Activated T-helper 9 cell treated with anti-CD3 and anti-CD28 coated beads, Interleukin-2, amount 50 U/mL, for 16 hours (primary cell): ENCODE results near the gene TMEM26.

ENCODE experiments used
- DNase-seq: peaks from one replicate; pipeline ENCODE4 v3.0.0-alpha.2; 2020; ENCODE audit warnings: low read depth

Gene TMEM26

GRCh38 chr10:61458031-61458430 lies 4.8 kb upstream of the TMEM26 start:
- DNase-seq = no peak

GRCh38 chr10:61456095-61456789 lies 3.1 kb upstream of the TMEM26 start:
- DNase-seq = no peak

- DNase-seq = no peak
These were observed 2.5 kb upstream of the TMEM26 start for GRCh38 chr10:61455656-61456055.

GRCh38 chr10:61454541-61454940 lies 1.4 kb upstream of the TMEM26 start:
- DNase-seq = no peak

DNA sequence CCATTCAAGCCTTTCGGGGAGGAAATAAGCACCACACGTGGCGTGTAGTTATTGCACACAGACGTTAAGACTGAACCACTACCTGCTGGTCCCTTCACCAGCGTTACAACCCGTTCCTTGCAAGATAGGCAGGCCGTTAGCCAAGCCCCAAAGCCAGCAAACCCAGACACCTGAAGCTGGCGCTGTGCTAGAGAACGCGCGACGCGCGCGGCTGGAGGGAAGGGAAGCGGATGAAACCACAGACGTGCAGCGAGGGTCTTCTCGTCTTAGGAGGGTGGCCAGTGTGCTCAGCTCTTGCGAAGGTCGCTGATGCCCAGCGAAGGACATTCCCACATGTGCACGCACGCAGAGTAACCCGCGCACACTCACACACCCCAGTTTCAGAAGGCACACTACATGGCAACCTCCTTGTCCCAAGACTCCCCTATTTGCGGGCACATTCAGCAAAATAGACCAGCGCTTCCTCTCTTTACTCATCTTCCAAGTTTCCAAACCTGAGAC lies 980 bp downstream of the TMEM26 start:
- DNase-seq = no peak

DNA sequence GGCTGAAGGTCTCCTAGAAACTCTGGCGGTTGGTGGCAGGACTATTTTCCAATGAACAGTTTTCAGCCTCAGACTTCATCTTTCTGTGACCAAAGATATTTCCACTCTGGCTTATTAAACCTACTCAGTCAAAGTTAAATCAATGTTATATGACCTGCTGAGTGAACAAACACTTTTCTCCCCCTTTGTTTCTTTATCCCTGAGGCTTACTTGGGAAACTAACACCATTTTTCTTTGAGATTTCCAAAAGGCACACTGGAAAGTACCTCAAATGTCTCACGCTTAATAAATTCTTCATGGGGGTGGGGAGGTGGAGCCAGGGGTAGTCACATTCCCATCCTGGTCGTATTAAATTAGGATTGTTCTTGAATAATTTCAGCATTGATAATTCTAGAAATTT lies 1.8 kb downstream of the TMEM26 start:
- no peak for DNase-seq

GRCh38 chr10:61448841-61449600 lies 4.2 kb downstream of the TMEM26 start:
- DNase-seq = no peak

DNA sequence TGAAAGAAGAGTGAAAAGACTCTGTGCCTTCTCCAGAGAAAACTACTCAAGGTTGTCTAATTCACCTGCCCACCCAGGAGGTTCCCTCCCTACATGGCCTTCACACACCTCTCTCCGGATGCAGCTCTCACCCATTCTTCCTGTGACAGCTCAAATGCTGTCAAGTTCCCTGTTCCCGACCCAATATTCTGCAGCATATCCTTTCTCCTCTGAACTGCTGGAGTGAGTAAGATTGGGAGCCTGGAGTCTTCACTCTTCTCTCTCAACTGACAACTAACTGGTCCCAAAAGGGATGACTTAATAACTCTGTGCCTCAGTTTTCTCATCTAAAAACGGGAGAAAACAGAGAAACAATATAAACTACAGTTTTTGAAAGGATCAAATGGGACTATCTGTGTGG lies 5.1 kb downstream of the TMEM26 start:
- DNase-seq = no peak

DNA sequence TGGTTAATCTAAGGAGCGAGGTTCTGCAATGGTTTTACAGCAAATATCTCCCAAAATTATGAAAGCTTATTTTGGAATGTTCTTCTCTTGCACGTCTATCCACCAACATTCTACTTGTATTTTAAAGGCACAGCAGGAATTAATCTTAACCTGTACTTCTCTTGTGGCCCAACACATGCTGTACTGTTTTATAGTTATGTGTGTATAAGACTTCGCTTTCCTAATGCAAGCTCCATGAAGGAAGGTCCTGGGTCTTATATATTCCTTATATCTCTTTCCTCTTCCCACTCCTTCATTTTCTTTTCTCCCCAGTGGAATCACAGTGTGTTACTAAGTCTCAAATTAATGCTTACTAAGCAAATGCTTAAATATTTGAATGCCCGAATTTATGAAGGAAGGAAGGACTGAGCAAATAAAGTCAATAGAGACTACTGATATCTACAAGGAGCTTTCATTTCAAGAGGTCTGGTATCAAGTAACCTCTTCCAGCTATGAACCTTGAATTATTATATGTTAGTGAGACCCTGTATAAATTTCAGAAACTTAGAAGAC lies 14.0 kb downstream of the TMEM26 start:
- DNase-seq = no peak

DNA sequence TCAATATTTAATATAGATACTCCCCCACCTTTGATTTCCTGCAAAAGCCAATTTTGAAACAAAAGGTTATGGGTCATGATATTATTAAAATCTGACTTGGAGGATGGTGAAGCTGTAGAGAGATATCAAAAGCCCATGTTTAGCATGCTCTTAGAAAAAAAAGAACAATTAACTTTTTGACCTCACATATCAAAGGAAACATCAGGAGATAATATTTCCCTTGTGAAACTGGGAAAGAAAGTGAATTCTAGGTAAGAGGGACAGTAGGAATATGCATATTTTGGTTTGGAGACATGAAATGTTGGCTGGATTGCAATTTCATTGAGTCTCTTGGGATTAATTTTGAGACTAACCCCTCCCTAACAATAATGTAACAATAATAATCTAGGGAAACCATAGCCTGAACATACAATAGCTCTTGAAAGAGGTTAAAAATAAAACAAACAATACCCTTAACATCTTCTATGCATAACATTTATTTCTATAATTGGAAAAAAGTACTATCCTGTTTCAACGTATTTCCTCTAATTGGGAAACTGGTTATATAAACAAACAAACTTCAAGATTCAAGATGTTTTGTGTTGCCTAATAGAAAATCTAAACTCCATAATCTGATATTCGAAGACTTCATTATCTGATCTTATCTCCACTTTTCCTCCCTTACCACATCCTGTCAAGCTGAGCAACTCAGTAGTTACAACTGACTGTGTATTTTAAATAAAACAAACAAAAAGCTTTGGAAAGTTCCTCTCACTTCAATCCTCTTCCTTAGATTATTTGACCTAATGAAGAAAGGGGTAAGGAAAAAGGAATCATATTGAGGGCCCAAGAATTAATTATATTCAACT lies 14.8 kb downstream of the TMEM26 start:
- DNase-seq = no peak

DNA sequence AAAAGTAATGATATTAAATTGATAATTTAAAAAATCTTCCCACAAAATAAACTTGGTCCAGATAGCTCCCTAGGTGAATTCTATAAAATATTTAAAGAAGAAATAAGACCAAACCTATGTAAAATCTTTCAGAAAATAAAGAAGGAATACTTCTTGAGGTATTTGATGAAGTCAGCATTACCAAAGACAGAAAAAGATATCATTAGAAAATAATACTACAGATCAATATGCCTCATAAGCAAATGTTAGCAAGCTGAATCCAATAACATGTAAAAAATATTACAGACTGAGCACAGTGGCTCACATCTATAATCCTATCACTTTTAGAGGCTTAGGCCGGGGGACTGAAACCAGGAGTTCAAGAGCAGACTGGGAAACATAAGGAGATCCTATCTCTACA lies 30.0 kb downstream of the TMEM26 start:
- no peak for DNase-seq

- no peak for DNase-seq
These were observed 35.5 kb downstream of the TMEM26 start for GRCh38 chr10:61417661-61418060.

GRCh38 chr10:61415824-61416223 lies 37.4 kb downstream of the TMEM26 start:
- DNase-seq = no peak

- DNase-seq = no peak
These were observed 41.5 kb downstream of the TMEM26 start for GRCh38 chr10:61411706-61412105.

DNA sequence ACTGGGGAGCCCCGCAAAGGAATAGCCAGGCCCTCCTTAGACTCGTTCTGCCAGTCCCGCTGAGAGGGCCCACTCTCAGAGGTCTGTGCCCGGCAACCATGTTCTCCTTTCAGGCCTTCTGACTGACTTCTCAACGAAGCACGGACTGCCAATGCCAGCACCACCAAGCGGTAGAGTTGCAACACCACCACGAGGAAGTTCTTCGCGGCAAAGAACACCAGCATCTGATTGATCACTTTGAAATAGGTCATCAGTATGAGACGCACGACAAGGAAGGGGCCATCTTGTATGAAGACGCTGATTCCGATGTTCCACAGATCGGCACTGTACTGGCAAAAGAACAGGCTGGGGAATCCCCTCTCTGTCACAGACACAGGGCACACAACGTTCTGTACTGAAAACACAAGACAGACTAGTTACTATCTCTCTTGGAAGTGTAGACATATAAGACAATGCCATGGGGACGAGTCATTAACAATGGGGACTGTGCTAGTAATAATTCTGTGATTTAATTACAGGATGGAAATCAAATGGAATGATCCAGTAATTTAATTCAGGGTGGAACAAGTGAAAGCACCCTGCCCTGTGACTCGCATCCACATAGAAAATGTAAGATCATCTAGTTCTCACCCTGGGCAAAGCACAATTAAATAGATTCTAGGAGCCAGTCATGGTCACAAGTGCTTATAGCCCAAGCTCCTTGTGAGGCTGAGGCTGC lies 42.7 kb downstream of the TMEM26 start:
- DNase-seq = no peak

GRCh38 chr10:61409157-61409556 lies 44.0 kb downstream of the TMEM26 start:
- no peak for DNase-seq

GRCh38 chr10:61408105-61408504 lies 45.1 kb downstream of the TMEM26 start:
- DNase-seq = no peak

- DNase-seq = no peak
These were observed 46.4 kb downstream of the TMEM26 start for GRCh38 chr10:61406736-61407135.

DNA sequence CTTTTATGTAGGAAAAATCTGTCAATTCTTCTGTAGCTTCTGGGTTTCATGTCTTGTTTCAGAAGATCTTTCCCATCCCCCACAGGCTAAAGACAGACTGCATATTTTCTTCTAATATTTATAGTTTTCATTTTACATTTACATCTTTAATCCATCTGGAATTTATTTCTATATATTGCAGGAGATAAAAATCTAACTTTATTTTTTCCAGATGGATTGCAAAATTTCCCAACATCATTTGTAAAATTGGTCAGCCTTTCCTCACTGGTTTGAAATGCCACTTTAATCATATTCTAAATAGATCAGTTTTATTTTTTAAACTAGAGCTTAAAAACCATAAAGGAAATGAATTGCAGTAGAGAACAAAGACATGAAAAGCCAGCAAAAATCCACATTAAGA lies 46.9 kb downstream of the TMEM26 start:
- no peak for DNase-seq

GRCh38 chr10:61404751-61405150 lies 48.4 kb downstream of the TMEM26 start:
- DNase-seq = no peak

DNA sequence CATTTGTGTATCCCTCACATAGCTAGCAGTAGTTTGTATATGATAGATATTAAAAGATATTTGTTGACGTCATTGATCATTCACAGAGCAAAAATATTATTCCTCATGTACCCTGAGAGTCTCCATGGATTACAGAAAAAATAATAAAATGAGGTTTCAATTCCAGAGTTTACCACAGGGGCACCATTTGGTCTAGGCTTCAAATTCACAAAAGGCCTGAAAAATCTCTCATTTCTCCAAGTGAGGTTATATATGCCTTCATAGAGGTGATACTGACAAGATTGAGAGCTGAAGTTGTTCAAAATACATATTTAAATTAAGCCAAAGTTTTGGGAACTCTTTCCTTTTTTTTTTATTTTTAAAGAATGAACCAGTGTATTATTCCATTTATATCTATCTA lies 52.7 kb downstream of the TMEM26 start:
- DNase-seq = no peak

- no peak for DNase-seq
These were observed 53.8 kb downstream of the TMEM26 start for GRCh38 chr10:61399406-61399805.
